OCI-LY1 (cell line): ENCODE results near the gene ZBTB7A.
A peak's percentile ranks its signal among the peaks of the same experiment; 100 is the strongest.
"Not testable (repeated sequence)": the region's sequence is repeated elsewhere in the genome, so short reads cannot be mapped to it uniquely, and the experiment has no call there.

Experiments
- H2AFZ ChIP-seq: fragments of 200-600 bp; sonication (generic), shearing (Covaris generic); 2 replicates; pipeline ENCODE4 v1.6.0; 2014; ENCODE audit warnings: antibody characterized with exemption, mild to moderate bottlenecking, low read length
- H3F3A ChIP-seq: fragments of 200-600 bp; sonication (generic), shearing (Covaris generic); 2 replicates; pipeline ENCODE4 v1.6.0; 2014; ENCODE audit warnings: mild to moderate bottlenecking, antibody characterized with exemption, low read length, moderate library complexity; ENCODE audit not compliant: insufficient read depth
- H3K27ac ChIP-seq: fragments of 200-600 bp; sonication (generic); 2 replicates; pipeline ENCODE4 v1.5.1; 2014; ENCODE audit warnings: low read length, mixed run types, mild to moderate bottlenecking, low read depth; ENCODE audit not compliant: poor library complexity, severe bottlenecking
- H3K27me3 ChIP-seq: fragments of 200-600 bp; sonication (generic); 2 replicates; pipeline ENCODE4 v1.6.0; 2014; ENCODE audit warnings: antibody characterized with exemption, mild to moderate bottlenecking, low read length, moderate library complexity; ENCODE audit not compliant: insufficient read depth
- H3K36me3 ChIP-seq: fragments of 200-600 bp; sonication (generic); 2 replicates; pipeline ENCODE4 v1.6.1; 2014; ENCODE audit warnings: mild to moderate bottlenecking, antibody characterized with exemption, low read length, moderate library complexity, mixed read lengths; ENCODE audit not compliant: insufficient read depth
- H3K4me1 ChIP-seq: fragments of 200-600 bp; sonication (generic); 2 replicates; pipeline ENCODE4 v1.5.1; 2014; ENCODE audit warnings: mild to moderate bottlenecking, low read length, moderate library complexity; ENCODE audit not compliant: insufficient read depth, severe bottlenecking
- H3K4me2 ChIP-seq: fragments of 200-600 bp; sonication (generic), shearing (Covaris generic); 2 replicates; pipeline ENCODE4 v1.6.1; 2014; ENCODE audit warnings: low read length
- H3K4me3 ChIP-seq: fragments of 200-600 bp; sonication (generic); 2 replicates; pipeline ENCODE4 v1.5.1; 2014; ENCODE audit warnings: low read length, low read depth, mild to moderate bottlenecking, mixed read lengths; ENCODE audit not compliant: poor library complexity, severe bottlenecking
- H3K79me2 ChIP-seq: fragments of 200-600 bp; shearing (Covaris generic); 2 replicates; pipeline ENCODE4 v1.6.1; 2016; ENCODE audit warnings: mixed run types, low read length, mixed read lengths; ENCODE audit not compliant: insufficient read depth
- H3K9ac ChIP-seq: fragments of 200-600 bp; sonication (generic), shearing (Covaris generic); 2 replicates; pipeline ENCODE4 v1.6.1; 2014; ENCODE audit warnings: mild to moderate bottlenecking, low read length, mixed read lengths
- H3K9me2 ChIP-seq: fragments of 200-600 bp; sonication (generic), shearing (Covaris generic); 2 replicates; pipeline ENCODE4 v1.6.1; 2014; ENCODE audit warnings: low read depth, mild to moderate bottlenecking, low read length, mixed read lengths
- H3K9me3 ChIP-seq: fragments of 200-600 bp; shearing (Covaris generic); 2 replicates; pipeline ENCODE4 v1.6.1; 2014; ENCODE audit warnings: low read length, mixed read lengths
- H4K20me1 ChIP-seq: fragments of 200-600 bp; sonication (generic), shearing (Covaris generic); 2 replicates; pipeline ENCODE4 v1.6.0; 2016; ENCODE audit warnings: mild to moderate bottlenecking, low read length; ENCODE audit not compliant: insufficient read depth
- CTCF ChIP-seq: fragments of 200-600 bp; sonication (generic), shearing (Covaris generic); IDR thresholded peaks from 2 replicates; pipeline ENCODE4 v1.5.1; 2017; ENCODE audit warnings: mild to moderate bottlenecking, antibody characterized with exemption, low read length, moderate library complexity, mixed read lengths
- EZH2 ChIP-seq: fragments of 200-600 bp; sonication (generic), shearing (Covaris generic); IDR thresholded peaks from 2 replicates; pipeline ENCODE4 v1.8.0; 2017; ENCODE audit warnings: borderline replicate concordance, mixed run types, mild to moderate bottlenecking, antibody characterized with exemption, low read length, moderate library complexity, mixed read lengths

Gene ZBTB7A

GRCh38 chr19:4009990-4010807 lies 56.5 kb downstream of the ZBTB7A start:
- Histone ChIP-seq H3F3A (no peaks in the 10 kb centered on the region), H3K9ac (no peak overlapping the region)

GRCh38 chr19:4007836-4008539 lies 58.7 kb downstream of the ZBTB7A start:
- TF ChIP-seq CTCF (no peak), EZH2 (no peak)
- Histone ChIP-seq H3K36me3 (peaks cover 6% of the 10 kb centered on the region; the same call in 1 of the 2 replicates), H3K79me2 (peaks cover 17% of the 10 kb centered on the region; the same call in 1 of the 2 replicates), H3F3A (no peaks in the 10 kb centered on the region), H3K4me1 (peaks cover 24% of the 10 kb centered on the region), H3K9me3 (no peaks in the 10 kb centered on the region), H3K27ac (no peak overlapping the region), H3K4me2 (peak overlapping the region; percentile 88), H4K20me1 (no peaks in the 10 kb centered on the region), H3K9me2 (no peaks in the 10 kb centered on the region), H2AFZ (no peak overlapping the region), H3K4me3 (peak overlapping the region; percentile 96), H3K27me3 (no peaks in the 10 kb centered on the region), H3K9ac (peak overlapping the region; percentile 84)

More at GRCh38 chr19:4009990-4010807, 56.5 kb downstream of the ZBTB7A start:
- peaks cover 17% of the 10 kb centered on the region; the same call in 1 of the 2 replicates for H3K79me2 ChIP-seq
- no peaks in the 10 kb centered on the region for H3K27me3 ChIP-seq
- no peaks in the 10 kb centered on the region for H3K9me3 ChIP-seq
- H3K4me1 ChIP-seq, result peaks cover 24% of the 10 kb centered on the region
- H3K27ac ChIP-seq, result no peak overlapping the region
- no peak overlapping the region for H3K4me3 ChIP-seq
- TF ChIP-seq CTCF, result no peak
- H3K36me3 ChIP-seq, result peaks cover 27% of the 10 kb centered on the region
- no peaks in the 10 kb centered on the region for H3K9me2 ChIP-seq
- no peak overlapping the region for H3K4me2 ChIP-seq
- H2AFZ ChIP-seq, result no peak overlapping the region
- H4K20me1 ChIP-seq, result no peaks in the 10 kb centered on the region

GRCh38 chr19:4007021-4007835 lies 59.5 kb downstream of the ZBTB7A start, which contains the start of gene PIAS4:
Gene PIAS4 (plus strand): TSS chr19:4007736. CDS start chr19:4007761, 25 bp downstream.
- H3K27ac ChIP-seq, result peak within 1 kb of the TSS; percentile 70
- TF ChIP-seq CTCF (no peak), EZH2 (no peak)
- H3K9me3 ChIP-seq, result no peaks in the 10 kb centered on the region
- no peaks in the 10 kb centered on the region for H4K20me1 ChIP-seq
- H3K36me3 ChIP-seq, result 0 out of 2 replicates have a peak, but pooled peaks cover under 1% of the 10 kb centered on the region
- H3K4me3 ChIP-seq, result peak within 1 kb of the TSS; percentile 96
- H3K4me1 ChIP-seq, result peaks cover 24% of the 10 kb centered on the region
- no peaks in the 10 kb centered on the region for H3K9me2 ChIP-seq
- peaks cover 17% of the 10 kb centered on the region; the same call in 1 of the 2 replicates for H3K79me2 ChIP-seq
- H3K27me3 ChIP-seq, result no peaks in the 10 kb centered on the region
- H3K4me2 ChIP-seq, result peak within 1 kb of the TSS; percentile 88
- peak within 1 kb of the TSS; percentile 95 for H3K9ac ChIP-seq
- H3F3A ChIP-seq, result no peaks in the 10 kb centered on the region
- no peak within 1 kb of the TSS for H2AFZ ChIP-seq

GRCh38 chr19:4005436-4005835 lies 61.3 kb downstream of the ZBTB7A start:
- H3K79me2 ChIP-seq, result peaks cover 17% of the 10 kb centered on the region; the same call in 1 of the 2 replicates
- peaks cover 24% of the 10 kb centered on the region for H3K4me1 ChIP-seq
- not testable (repeated sequence) for H3K9me3 ChIP-seq, H3K4me3 ChIP-seq, H3K9me2 ChIP-seq, H3K4me2 ChIP-seq, H3K36me3 ChIP-seq, H4K20me1 ChIP-seq, H3K27ac ChIP-seq, H3K27me3 ChIP-seq, H3F3A ChIP-seq, H3K9ac ChIP-seq, H2AFZ ChIP-seq
